GM21717 (cell line): Measurements from ENCODE around the gene DDX23.

Experiments used
- ATAC-seq: cut with Tn5 transposase; IDR thresholded peaks from one replicate; pipeline ENCODE4 v1.9.1; 2021; ENCODE audit warnings: mild to moderate bottlenecking, moderate library complexity; ENCODE audit not compliant: unreplicated experiment

Gene DDX23

GRCh38 chr12:48800971-48801370, 51.0 kb downstream of the DDX23 start:
- ATAC-seq: no peak

GRCh38 chr12:48800457-48800856, 51.5 kb downstream of the DDX23 start:
- ATAC-seq: no peak

GRCh38 chr12:48796976-48797375, 55.0 kb downstream of the DDX23 start:
- no peak for ATAC-seq

GRCh38 chr12:48795550-48796455, 56.2 kb downstream of the DDX23 start:
- ATAC-seq: no peak

GRCh38 chr12:48794870-48795269, 57.1 kb downstream of the DDX23 start:
- no peak for ATAC-seq

- no peak for ATAC-seq
Observed at GRCh38 chr12:48793696-48794095, 58.3 kb downstream of the DDX23 start.

GRCh38 chr12:48789858-48790326, 62.1 kb downstream of the DDX23 start:
- no peak for ATAC-seq

- ATAC-seq: no peak
Observed at GRCh38 chr12:48788854-48789775, 62.8 kb downstream of the DDX23 start, which contains the start of gene ADCY6. ADCY6 (minus strand) TSS chr12:48789089; CDS start chr12:48783434, 5,655 bp downstream.

- ATAC-seq: no peak
Observed at GRCh38 chr12:48788524-48788853, 63.5 kb downstream of the DDX23 start.

GRCh38 chr12:48787791-48788523, 64.0 kb downstream of the DDX23 start:
- no peak for ATAC-seq

GRCh38 chr12:48786591-48787544, 65.1 kb downstream of the DDX23 start:
- no peak for ATAC-seq

GRCh38 chr12:48783432-48783831, 68.5 kb downstream of the DDX23 start:
- ATAC-seq: no peak

GRCh38 chr12:48782457-48783395, 69.2 kb downstream of the DDX23 start:
- ATAC-seq: no peak

- ATAC-seq: no peak
Observed at GRCh38 chr12:48781750-48782456, 70.1 kb downstream of the DDX23 start.

GRCh38 chr12:48780381-48781025, 71.5 kb downstream of the DDX23 start:
- ATAC-seq: no peak

- ATAC-seq: no peak
Observed at GRCh38 chr12:48779869-48780268, 72.1 kb downstream of the DDX23 start.
